Natural killer cell (primary cell): ENCODE measurements around the gene ZBTB18. TPM values are rescaled to one million over a fixed set of nuclear protein-coding genes. Genes with fewer than 3 reads are reported as not detected.

Experiments
- ATAC-seq, 3 donors: fragments of 150-1000 bp in 2 of 3; fragments of 200-7000 bp in 1 of 3; cut with Tn5 transposase; 1 replicate in 1 of 3; 2 replicates in 2 of 3; pipeline ENCODE4 v1.10.0; 2021; ENCODE audit warnings: mild to moderate bottlenecking in 2 of 3, moderate library complexity in 2 of 3
- DNase-seq, 2 donors: peaks; one replicate each; pipeline versions ENCODE4 v3.0.0 to v3.0.0-alpha.2; 2013 to 2021; ENCODE audit warnings: mixed read lengths in 1 of 2
- H3K27ac ChIP-seq: one replicate; pipeline ENCODE4 v1.5.1; 2013; ENCODE audit warnings: mild to moderate bottlenecking, low read length
- H3K27me3 ChIP-seq: one replicate; pipeline ENCODE4 v1.6.1; 2013; ENCODE audit warnings: low read length; ENCODE audit not compliant: control insufficient read depth, insufficient read depth
- H3K36me3 ChIP-seq: one replicate; pipeline ENCODE4 v1.6.1; 2013; ENCODE audit warnings: low read length; ENCODE audit not compliant: control insufficient read depth, insufficient read depth
- H3K4me1 ChIP-seq: one replicate; pipeline ENCODE4 v1.6.1; 2013; ENCODE audit warnings: low read length; ENCODE audit not compliant: control insufficient read depth, insufficient read depth
- H3K4me3 ChIP-seq: one replicate; pipeline ENCODE4 v1.5.1; 2013; ENCODE audit warnings: low read length
- H3K9me3 ChIP-seq: one replicate; pipeline ENCODE4 v1.6.1; 2013; ENCODE audit warnings: low read length; ENCODE audit not compliant: control insufficient read depth, insufficient read depth
- H3K27ac Mint-ChIP-seq, 2 donors: one replicate each; pipeline ENCODE4 v1.8.0; 2022; ENCODE audit warnings: mild to moderate bottlenecking in 2 of 2, mixed read lengths in 2 of 2, moderate library complexity in 1 of 2
- H3K27me3 Mint-ChIP-seq, 2 donors: one replicate each; pipeline ENCODE4 v1.8.0; 2022; ENCODE audit warnings: low read depth in 2 of 2, mixed read lengths in 2 of 2
- H3K36me3 Mint-ChIP-seq: one replicate; pipeline ENCODE4 v1.8.0; 2022; ENCODE audit warnings: mixed read lengths
- H3K4me1 Mint-ChIP-seq, 2 donors: one replicate each; pipeline ENCODE4 v1.8.0; 2022; ENCODE audit warnings: mixed read lengths in 2 of 2
- H3K4me3 Mint-ChIP-seq: one replicate; pipeline ENCODE4 v1.8.0; 2022; ENCODE audit warnings: mild to moderate bottlenecking, moderate library complexity, mixed read lengths
- H3K9me3 Mint-ChIP-seq, 2 donors: one replicate each; pipeline ENCODE4 v1.8.0; 2022; ENCODE audit warnings: mixed read lengths in 2 of 2
- WGBS: methylation state at CpG from one replicate; pipeline ENCODE4 v1.1.7; 2013; ENCODE audit warnings: missing lambda C conversion rate; ENCODE audit not compliant: insufficient coverage; 5-methylcytosine and 5-hydroxymethylcytosine counted together
- intact Hi-C: fragments of 100-400 bp; cut with micrococcal nuclease; formaldehyde crosslinking; loops from one replicate; pipeline ENCODE4 v1.14.2; 2022
- total RNA-seq, 4 donors: library from RNA; stranded (reverse); fragments of 120-200 nt in 1 of 4; gene quantifications; one replicate each; pipeline versions ENCODE4 v1.2.3 to v1.2.4, GENCODE V29; 2013 to 2022
- TF ChIP-seq, protein P1 (sequence below): fragments of 200-600 bp; IDR thresholded peaks from one replicate; pipeline ENCODE4 v1.8.0; 2022; ENCODE audit warnings: antibody characterized with exemption

ZBTB18 gene
- total RNA-seq, 3 donors from 2014 or later (not counting 1 experiment from before 2014, with no cell fraction given): 12.6 to 18.2 (median 14.0) TPM

DNA sequence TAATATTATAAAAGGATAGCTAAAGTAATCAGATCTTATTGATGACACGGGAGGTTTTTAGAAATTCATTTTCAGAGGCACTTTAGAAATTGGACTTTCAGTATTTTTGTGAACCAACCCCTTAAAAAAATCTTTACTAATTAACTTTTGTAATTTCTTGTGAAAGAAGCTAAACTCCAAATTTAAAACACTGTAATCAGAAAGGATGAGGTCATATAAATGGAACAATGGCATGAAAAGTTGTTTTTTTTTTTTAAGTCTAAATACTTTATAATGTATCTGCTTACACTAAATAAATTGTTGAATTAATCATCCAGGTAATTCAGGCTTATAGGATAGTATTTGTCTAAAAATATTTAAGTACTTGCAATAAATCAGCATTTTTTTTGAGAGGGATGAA, 9.0 kb downstream of the ZBTB18 start:
- Histone ChIP-seq H3K27ac (no peak overlapping the region), H3K9me3 (no peaks in the 10 kb centered on the region), H3K27me3 (no peaks in the 10 kb centered on the region), H3K4me3 (no peak overlapping the region), H3K36me3 (peaks cover 9% of the 10 kb centered on the region), H3K4me1 (no peaks in the 10 kb centered on the region)
- H3K4me1 Mint-ChIP-seq: no peaks in the 10 kb centered on the region
- no CpG with 5 or more reads among the region's 1 CpG for WGBS
- peaks cover 8 to 20% of the 10 kb centered on the region in 2 donors for H3K27me3 Mint-ChIP-seq
- H3K27ac Mint-ChIP-seq: no peak overlapping the region
- ATAC-seq: no peak
- no peaks in the 10 kb centered on the region for H3K36me3 Mint-ChIP-seq
- TF ChIP-seq, protein P1, sequence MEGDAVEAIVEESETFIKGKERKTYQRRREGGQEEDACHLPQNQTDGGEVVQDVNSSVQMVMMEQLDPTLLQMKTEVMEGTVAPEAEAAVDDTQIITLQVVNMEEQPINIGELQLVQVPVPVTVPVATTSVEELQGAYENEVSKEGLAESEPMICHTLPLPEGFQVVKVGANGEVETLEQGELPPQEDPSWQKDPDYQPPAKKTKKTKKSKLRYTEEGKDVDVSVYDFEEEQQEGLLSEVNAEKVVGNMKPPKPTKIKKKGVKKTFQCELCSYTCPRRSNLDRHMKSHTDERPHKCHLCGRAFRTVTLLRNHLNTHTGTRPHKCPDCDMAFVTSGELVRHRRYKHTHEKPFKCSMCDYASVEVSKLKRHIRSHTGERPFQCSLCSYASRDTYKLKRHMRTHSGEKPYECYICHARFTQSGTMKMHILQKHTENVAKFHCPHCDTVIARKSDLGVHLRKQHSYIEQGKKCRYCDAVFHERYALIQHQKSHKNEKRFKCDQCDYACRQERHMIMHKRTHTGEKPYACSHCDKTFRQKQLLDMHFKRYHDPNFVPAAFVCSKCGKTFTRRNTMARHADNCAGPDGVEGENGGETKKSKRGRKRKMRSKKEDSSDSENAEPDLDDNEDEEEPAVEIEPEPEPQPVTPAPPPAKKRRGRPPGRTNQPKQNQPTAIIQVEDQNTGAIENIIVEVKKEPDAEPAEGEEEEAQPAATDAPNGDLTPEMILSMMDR: no peak
- no peak for DNase-seq
- H3K4me3 Mint-ChIP-seq: no peak overlapping the region
- H3K9me3 Mint-ChIP-seq: no peaks in the 10 kb centered on the region
- intact Hi-C loops: no loop called here

DNA sequence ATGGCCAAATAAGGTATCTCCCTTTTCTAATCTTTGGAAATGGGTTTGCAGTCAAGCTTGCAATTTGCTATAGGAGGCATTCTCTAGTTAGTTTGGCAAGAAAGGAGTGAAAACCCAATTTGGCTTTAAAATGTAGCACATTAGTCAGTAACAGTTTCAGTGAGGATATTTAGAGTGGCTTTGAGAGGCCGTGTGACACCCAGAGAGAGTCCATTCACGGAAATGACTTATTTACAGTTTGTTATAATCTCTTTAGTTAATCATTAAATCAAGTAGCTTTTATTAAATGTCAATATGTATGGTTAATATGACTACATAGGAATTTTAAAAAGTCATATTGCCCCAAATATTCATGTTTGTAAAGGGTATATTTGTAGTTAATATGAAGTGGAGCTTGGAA, 9.6 kb downstream of the ZBTB18 start:
- intact Hi-C loops: no loop called here
- Mint-ChIP-seq H3K27ac (no peak overlapping the region), H3K36me3 (no peaks in the 10 kb centered on the region), H3K9me3 (no peaks in the 10 kb centered on the region), H3K27me3 (peaks cover 11 to 20% of the 10 kb centered on the region in 2 donors), H3K4me1 (no peaks in the 10 kb centered on the region), H3K4me3 (no peak overlapping the region)
- H3K27ac ChIP-seq: no peak overlapping the region
- TF ChIP-seq, protein P1: no peak
- ATAC-seq (no peak), DNase-seq (no peak)
- H3K36me3 ChIP-seq: peaks cover 6% of the 10 kb centered on the region
- no peaks in the 10 kb centered on the region for H3K4me1 ChIP-seq
- no CpG with 5 or more reads among the region's 2 CpGs for WGBS
- H3K9me3 ChIP-seq: no peaks in the 10 kb centered on the region
- no peak overlapping the region for H3K4me3 ChIP-seq
- H3K27me3 ChIP-seq: no peaks in the 10 kb centered on the region

DNA sequence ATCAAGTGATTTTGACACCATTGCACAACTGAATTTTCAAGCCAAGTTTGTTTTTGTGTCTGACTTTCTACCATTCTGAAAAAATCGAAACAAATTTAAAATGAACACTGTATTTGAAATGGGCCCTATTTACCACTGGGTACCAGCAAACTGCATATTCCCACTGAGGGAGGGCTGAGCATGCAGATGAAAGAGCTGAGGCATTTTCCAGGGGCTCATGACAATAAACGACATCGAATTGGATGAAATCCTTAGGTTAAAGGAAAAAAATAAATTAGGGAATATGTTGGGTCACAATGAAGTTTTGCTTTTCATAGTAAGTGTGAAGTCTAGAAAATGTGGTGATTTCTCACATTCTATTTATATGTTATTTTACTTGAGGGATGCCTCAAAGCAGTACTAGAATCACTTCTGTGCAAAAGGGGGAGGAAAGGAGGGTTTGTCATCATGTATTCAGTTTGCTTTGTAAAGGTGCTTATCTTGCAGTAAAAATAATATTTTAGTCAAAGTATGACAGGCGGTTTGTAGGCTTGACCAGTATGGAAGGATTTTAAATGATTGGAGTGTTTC, 11.2 kb downstream of the ZBTB18 start:
- no peak overlapping the region for H3K27ac Mint-ChIP-seq
- H3K4me3 ChIP-seq: no peak overlapping the region
- no peaks in the 10 kb centered on the region for H3K4me1 ChIP-seq
- no peak overlapping the region for H3K27ac ChIP-seq
- intact Hi-C loops: no loop called here
- peaks cover 13 to 27% of the 10 kb centered on the region in 2 donors for H3K27me3 Mint-ChIP-seq
- TF ChIP-seq, protein P1: no peak
- WGBS: 93% methylated on average over 4 of the region's 4 CpGs
- no peaks in the 10 kb centered on the region for H3K9me3 Mint-ChIP-seq
- no peaks in the 10 kb centered on the region for H3K27me3 ChIP-seq
- H3K36me3 Mint-ChIP-seq: no peaks in the 10 kb centered on the region
- H3K4me1 Mint-ChIP-seq: no peaks in the 10 kb centered on the region
- no peaks in the 10 kb centered on the region for H3K36me3 ChIP-seq
- H3K9me3 ChIP-seq: no peaks in the 10 kb centered on the region
- DNase-seq (no peak), ATAC-seq (no peak)
- no peak overlapping the region for H3K4me3 Mint-ChIP-seq

DNA sequence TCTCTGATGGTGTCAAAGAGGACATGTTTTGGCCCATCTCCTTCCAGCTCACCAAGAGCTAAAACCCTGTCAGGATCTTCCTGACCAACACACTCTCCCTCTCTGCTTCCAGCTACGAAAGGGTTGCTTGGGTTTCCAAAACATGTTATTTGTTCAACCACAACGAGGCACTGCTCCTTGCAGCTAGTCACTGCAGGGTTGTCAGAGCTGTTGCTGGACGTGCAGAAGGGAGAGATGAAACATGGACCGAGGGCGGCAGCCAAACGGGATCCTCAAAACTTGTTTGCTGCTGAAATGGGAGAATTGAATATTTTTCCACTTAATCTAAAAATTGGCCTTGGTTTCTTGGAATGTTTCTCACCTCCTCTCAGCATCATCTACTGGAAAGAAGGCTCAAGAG, 12.4 kb downstream of the ZBTB18 start:
- no peaks in the 10 kb centered on the region for H3K4me1 Mint-ChIP-seq
- Histone ChIP-seq H3K36me3 (no peaks in the 10 kb centered on the region), H3K27ac (no peak overlapping the region), H3K9me3 (no peaks in the 10 kb centered on the region), H3K4me3 (no peak overlapping the region), H3K27me3 (no peaks in the 10 kb centered on the region), H3K4me1 (no peaks in the 10 kb centered on the region)
- no peak for DNase-seq
- no peak overlapping the region for H3K4me3 Mint-ChIP-seq
- H3K27ac Mint-ChIP-seq: no peak overlapping the region
- H3K27me3 Mint-ChIP-seq: peaks cover 15 to 39% of the 10 kb centered on the region in 2 donors
- intact Hi-C loops: no loop called here
- no peak for ATAC-seq
- no peaks in the 10 kb centered on the region for H3K9me3 Mint-ChIP-seq
- 85% methylated on average over 3 of the region's 6 CpGs for WGBS
- TF ChIP-seq, protein P1: no peak
- no peaks in the 10 kb centered on the region for H3K36me3 Mint-ChIP-seq
